ENCODE data around the gene TAS1R3.

The TAS1R3 gene

GRCh38 chr1:1324524-1325287, 6.4 kb upstream of the TAS1R3 start, which contains the start of the genes CPTP and INTS11:
CPTP (plus strand) TSS chr1:1324802; CDS start chr1:1326911, 2,109 bp downstream.
INTS11 (minus strand) TSS chr1:1324660; CDS start chr1:1324608, 52 bp downstream.
- DNase-seq: peak; percentile 98

- DNase-seq: no peak
Observed at GRCh38 chr1:1325288-1326074, 5.6 kb upstream of the TAS1R3 start.

GRCh38 chr1:1326075-1326605, 4.9 kb upstream of the TAS1R3 start:
- no peak for DNase-seq

GRCh38 chr1:1327291-1327690, 3.8 kb upstream of the TAS1R3 start:
- no peak for DNase-seq

GRCh38 chr1:1328254-1328653, 2.8 kb upstream of the TAS1R3 start:
- DNase-seq: no peak

GRCh38 chr1:1329304-1330210, 1.5 kb upstream of the TAS1R3 start:
- DNase-seq: no peak

GRCh38 chr1:1330366-1331067, 563 bp upstream of the TAS1R3 start:
- no peak for DNase-seq

GRCh38 chr1:1332031-1332755, 1.1 kb downstream of the TAS1R3 start:
- DNase-seq: no peak

GRCh38 chr1:1332774-1333480, 1.8 kb downstream of the TAS1R3 start:
- DNase-seq: no peak

- no peak for DNase-seq
Observed at GRCh38 chr1:1333551-1334241, 2.6 kb downstream of the TAS1R3 start.

GRCh38 chr1:1334835-1335234, 3.8 kb downstream of the TAS1R3 start:
- no peak for DNase-seq

- no peak for DNase-seq
Observed at GRCh38 chr1:1335283-1335682, 4.2 kb downstream of the TAS1R3 start.

- no peak for DNase-seq
Observed at GRCh38 chr1:1335792-1336248, 4.7 kb downstream of the TAS1R3 start.

- no peak for DNase-seq
Observed at GRCh38 chr1:1336446-1336845, 5.4 kb downstream of the TAS1R3 start.

- DNase-seq: no peak
Observed at GRCh38 chr1:1336931-1337792, 6.1 kb downstream of the TAS1R3 start.

- peak; percentile 66 for DNase-seq
Observed at GRCh38 chr1:1337793-1338147, 6.7 kb downstream of the TAS1R3 start.

- DNase-seq: no peak
Observed at GRCh38 chr1:1338278-1338677, 7.2 kb downstream of the TAS1R3 start.

- no peak for DNase-seq
Observed at GRCh38 chr1:1340185-1340584, 9.1 kb downstream of the TAS1R3 start.

Measured in activated CD4-positive, alpha-beta T cell treated with anti-CD3 and anti-CD28 coated beads for 48 hours (primary cell).